A375 (cell line): ENCODE results near the gene YTHDC1. TPM values are rescaled to one million over a fixed set of nuclear protein-coding genes. Genes with fewer than 3 reads are reported as not detected.

Experiments used
- small RNA-seq: library from RNA; depleted of rRNA; stranded (forward); fragments of <200 nt; gene quantifications from one replicate; pipeline ENCODE3, GENCODE V24; 2014
- total RNA-seq: library from RNA; depleted of rRNA; stranded (reverse); fragments of >200 nt; shearing (Covaris generic); gene quantifications from 2 replicates; pipeline ENCODE4 v1.2.3, GENCODE V29; 2014; rRNA removed

YTHDC1 gene
- 34.5 and 55.2 TPM in 2 replicates for total RNA-seq

GRCh38 chr4:68349649-68350360, at the start of gene YTHDC1:
TSS of gene YTHDC1 (minus strand) at chr4:68350090. CDS start at chr4:68349753, 337 bp downstream.

Small RNA genes within 50 kb of the gene (small RNA-seq; reads per million reads assigned to genes)
- not detected for gene MT2P1

Other genes with a start within 250 kb of the YTHDC1 start
- gene TMPRSS11F, start 220.2 kb downstream of the YTHDC1 start, total RNA-seq, result not detected in 2 replicates
- gene TMPRSS11B, start 104.4 kb downstream of the YTHDC1 start, total RNA-seq, result not detected in 2 replicates
- gene TMPRSS11E, start 97.4 kb upstream of the YTHDC1 start, total RNA-seq, result not detected in 2 replicates
- not detected in 2 replicates for gene UGT2B17, start 226.2 kb upstream of the YTHDC1 start, total RNA-seq